ENCODE results near the gene USP3. TPM values are rescaled to one million over a fixed set of nuclear protein-coding genes. Genes with fewer than 3 reads are reported as not detected.

The USP3 gene
- total RNA-seq, 4 donors from 2014 or later = 56.1 to 93.0 (median 73.7) TPM

DNA sequence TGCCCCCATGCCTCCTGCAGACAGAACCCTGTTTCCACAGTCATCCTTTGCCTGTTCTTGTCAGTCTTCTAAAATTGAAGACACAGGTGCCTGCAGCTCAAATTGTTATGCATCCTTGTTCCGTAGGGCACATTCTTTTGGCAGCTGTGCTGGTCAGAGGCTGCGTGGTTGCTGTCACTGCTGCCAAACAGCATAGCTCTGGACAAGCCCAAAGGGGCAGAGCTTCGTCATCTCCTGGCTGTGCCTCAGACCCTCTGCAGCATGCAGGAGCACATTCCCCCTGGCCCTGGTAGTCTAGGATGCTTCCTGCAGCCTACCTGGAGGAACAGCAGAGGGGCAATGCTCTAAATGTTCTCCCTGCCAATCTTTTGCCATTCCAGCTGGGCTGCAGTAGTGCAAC lies 90.7 kb downstream of the USP3 start:
- H3K36me3 ChIP-seq = peaks cover 0 to 19% (median 6%) of the 10 kb centered on the region in 4 donors
- H3K9me3 ChIP-seq = no peaks in the 10 kb centered on the region
- no peaks in the 10 kb centered on the region for H3K27me3 ChIP-seq
- TF ChIP-seq POLR2A (IDR thresholded peaks at IDR 0.05) (no peak), POLR2AphosphoS5 (IDR thresholded peaks at IDR 0.05) (peak in 1 of 3 donors; percentile 9)
- H3K27ac ChIP-seq = peak overlapping the region; percentile 90 to 97 (median 94)
- no peak overlapping the region for H3K4me3 ChIP-seq
- intact Hi-C loops (cut with DNase I; ENCODE audit: low total_unique reads) = no loop called here
- in situ Hi-C loops (cut with MboI; ENCODE audit: low pct_ligation_motif_present in 1 of 4, low pct_unique_long_range_greater_than_20kb in 1 of 4, low sequenced_read_pairs in 3 of 4) = loop anchor here in 1 of 4 donors (10.0 to 25.0 kb wide), 2 partner anchors 130 to 308 kb away; partner anchors contain the start of gene APH1B
- 73% methylated on average over 3 of the region's 3 CpGs; no CpG with 5 or more reads in 1 of the 2 donors for WGBS, 2 donors (ENCODE audit: low coverage in 1 of 2)
- peaks cover 13 to 53% (median 47%) of the 10 kb centered on the region in 4 donors for H3K4me1 ChIP-seq
- no peak for DNase-seq

DNA sequence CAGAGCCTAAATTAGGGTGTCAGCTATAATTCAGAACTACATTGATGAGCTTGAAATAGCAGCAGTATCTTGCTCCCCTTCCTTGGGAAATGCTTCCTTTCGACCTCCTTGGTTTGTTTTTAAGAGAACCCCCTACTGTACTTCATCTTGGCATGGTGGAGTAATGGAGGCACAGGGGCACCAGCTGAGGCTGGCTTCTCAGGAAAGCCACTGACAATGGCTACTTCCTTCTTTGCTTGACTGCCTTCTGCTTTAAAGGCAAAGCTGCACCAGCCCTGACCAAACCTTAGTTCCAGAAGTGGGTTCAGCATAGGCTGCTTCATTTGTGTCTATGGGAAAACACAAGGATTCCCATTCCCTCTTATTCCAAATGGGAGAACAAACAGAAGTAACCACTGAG lies 91.3 kb downstream of the USP3 start:
- TF ChIP-seq POLR2AphosphoS5 (IDR thresholded peaks at IDR 0.05) (no peak), POLR2A (IDR thresholded peaks at IDR 0.05) (no peak), EP300 (IDR thresholded peaks at IDR 0.05; ENCODE audit: low read depth) (no peak)
- TF ChIP-seq, protein P1, sequence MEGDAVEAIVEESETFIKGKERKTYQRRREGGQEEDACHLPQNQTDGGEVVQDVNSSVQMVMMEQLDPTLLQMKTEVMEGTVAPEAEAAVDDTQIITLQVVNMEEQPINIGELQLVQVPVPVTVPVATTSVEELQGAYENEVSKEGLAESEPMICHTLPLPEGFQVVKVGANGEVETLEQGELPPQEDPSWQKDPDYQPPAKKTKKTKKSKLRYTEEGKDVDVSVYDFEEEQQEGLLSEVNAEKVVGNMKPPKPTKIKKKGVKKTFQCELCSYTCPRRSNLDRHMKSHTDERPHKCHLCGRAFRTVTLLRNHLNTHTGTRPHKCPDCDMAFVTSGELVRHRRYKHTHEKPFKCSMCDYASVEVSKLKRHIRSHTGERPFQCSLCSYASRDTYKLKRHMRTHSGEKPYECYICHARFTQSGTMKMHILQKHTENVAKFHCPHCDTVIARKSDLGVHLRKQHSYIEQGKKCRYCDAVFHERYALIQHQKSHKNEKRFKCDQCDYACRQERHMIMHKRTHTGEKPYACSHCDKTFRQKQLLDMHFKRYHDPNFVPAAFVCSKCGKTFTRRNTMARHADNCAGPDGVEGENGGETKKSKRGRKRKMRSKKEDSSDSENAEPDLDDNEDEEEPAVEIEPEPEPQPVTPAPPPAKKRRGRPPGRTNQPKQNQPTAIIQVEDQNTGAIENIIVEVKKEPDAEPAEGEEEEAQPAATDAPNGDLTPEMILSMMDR (IDR thresholded peaks at IDR 0.05) = no peak
- Histone ChIP-seq H3K27ac (peak overlapping the region; percentile 90 to 97 (median 94)), H3K27me3 (no peaks in the 10 kb centered on the region), H3K9me3 (no peaks in the 10 kb centered on the region), H3K4me1 (peaks cover 13 to 56% (median 52%) of the 10 kb centered on the region in 4 donors), H3K36me3 (peaks cover 0 to 13% (median 3%) of the 10 kb centered on the region in 4 donors), H3K4me3 (no peak overlapping the region)
- intact Hi-C loops (cut with DNase I; ENCODE audit: low total_unique reads) = no loop called here
- in situ Hi-C loops (cut with MboI; ENCODE audit: low pct_ligation_motif_present in 1 of 4, low pct_unique_long_range_greater_than_20kb in 1 of 4, low sequenced_read_pairs in 3 of 4) = loop anchor here in 1 of 4 donors (10.0 to 25.0 kb wide), 2 partner anchors 131 to 308 kb away; partner anchors contain the start of gene APH1B
- DNase-seq = no peak
- 75% methylated on average over 1 of the region's 1 CpG; no CpG with 5 or more reads in 1 of the 2 donors for WGBS, 2 donors (ENCODE audit: low coverage in 1 of 2)

DNA sequence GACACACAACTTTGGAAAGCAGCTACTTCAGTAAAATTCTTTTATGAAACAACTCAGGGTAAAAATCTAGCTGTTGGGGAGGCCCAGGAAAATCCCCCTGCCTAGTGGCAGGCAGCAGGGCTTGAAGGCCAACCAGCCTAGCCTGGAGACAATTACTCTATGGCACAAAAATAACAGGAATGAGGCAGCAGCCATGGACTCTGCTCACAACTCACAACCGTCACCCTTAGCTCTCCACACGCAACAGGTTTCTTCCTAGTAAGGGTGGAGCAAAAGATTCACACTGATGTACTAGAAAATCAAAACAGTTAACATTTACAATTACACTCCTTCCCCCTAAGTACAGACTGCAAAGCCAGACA lies 92.3 kb downstream of the USP3 start:
- Histone ChIP-seq H3K36me3 (peaks cover 0 to 4% (median 0%) of the 10 kb centered on the region in 4 donors), H3K27me3 (no peaks in the 10 kb centered on the region), H3K9me3 (no peaks in the 10 kb centered on the region), H3K27ac (peak overlapping the region; percentile 90 to 97 (median 94)), H3K4me3 (no peak overlapping the region), H3K4me1 (peaks cover 13 to 62% (median 54%) of the 10 kb centered on the region in 4 donors)
- WGBS, 2 donors (ENCODE audit: low coverage in 1 of 2) = 41% methylated on average over 2 of the region's 2 CpGs; no CpG with 5 or more reads in 1 of the 2 donors
- in situ Hi-C loops (cut with MboI; ENCODE audit: low pct_ligation_motif_present in 1 of 4, low pct_unique_long_range_greater_than_20kb in 1 of 4, low sequenced_read_pairs in 3 of 4) = loop anchor here in 1 of 4 donors (10.0 to 25.0 kb wide), 2 partner anchors 132 to 309 kb away; partner anchors contain the start of gene APH1B
- peak; percentile 3 for TF ChIP-seq POLR2A (IDR thresholded peaks at IDR 0.05)
- no peak for TF ChIP-seq EP300 (IDR thresholded peaks at IDR 0.05; ENCODE audit: low read depth)
- TF ChIP-seq, protein P1 (IDR thresholded peaks at IDR 0.05) = peak in 1 of 5 experiments; percentile 11
- peak in 1 of 3 donors; percentile 6 for TF ChIP-seq POLR2AphosphoS5 (IDR thresholded peaks at IDR 0.05)
- intact Hi-C loops (cut with DNase I; ENCODE audit: low total_unique reads) = no loop called here
- no peak for DNase-seq

DNA sequence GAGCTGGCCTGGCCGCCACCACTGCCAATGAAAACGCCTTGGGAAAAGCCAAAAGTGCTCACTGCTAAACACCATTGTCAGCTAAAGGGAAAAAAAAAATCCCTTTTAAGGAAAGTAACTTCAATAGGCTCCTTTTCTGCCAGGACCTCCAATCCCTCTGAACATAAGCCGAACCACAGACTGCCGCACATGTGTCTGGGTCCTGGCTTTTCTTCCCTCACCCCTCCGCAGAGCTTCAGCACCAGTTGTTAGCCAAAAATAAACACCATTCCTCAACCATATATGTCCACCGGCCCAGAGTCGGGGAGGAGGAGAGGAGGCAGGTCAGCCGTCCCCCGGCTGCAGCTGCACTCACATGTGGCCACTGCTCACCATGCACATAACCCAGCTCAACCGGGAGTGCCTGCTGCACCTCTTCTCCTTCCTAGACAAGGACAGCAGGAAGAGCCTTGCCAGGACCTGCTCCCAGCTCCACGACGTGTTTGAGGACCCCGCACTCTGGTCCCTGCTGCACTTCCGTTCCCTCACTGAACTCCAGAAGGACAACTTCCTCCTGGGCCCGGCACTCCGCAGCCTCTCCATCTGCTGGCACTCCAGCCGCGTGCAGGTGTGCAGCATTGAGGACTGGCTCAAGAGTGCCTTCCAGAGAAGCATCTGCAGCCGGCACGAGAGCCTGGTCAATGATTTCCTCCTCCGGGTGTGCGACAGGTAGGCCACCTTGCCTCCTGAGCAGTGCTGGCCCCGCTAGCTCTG lies 92.8 kb downstream of the USP3 start, which contains the start of gene FBXL22:
Gene FBXL22, plus strand, starts transcription at position 350 of the 753 bp plus-strand sequence. Its CDS starts 6 bp downstream, at position 356.
- peak; percentile 34 for DNase-seq
- H3K4me1 ChIP-seq = peaks cover 13 to 63% (median 59%) of the 10 kb centered on the region in 4 donors
- intact Hi-C loops (cut with DNase I; ENCODE audit: low total_unique reads) = no loop called here
- TF ChIP-seq EP300 (IDR thresholded peaks at IDR 0.05; ENCODE audit: low read depth) (no peak), POLR2A (IDR thresholded peaks at IDR 0.05) (peak; percentile 9), POLR2AphosphoS5 (IDR thresholded peaks at IDR 0.05) (peak in 2 of 3 donors; percentile 44 to 61)
- TF ChIP-seq, protein P1 (IDR thresholded peaks at IDR 0.05) = no peak
- no peaks in the 10 kb centered on the region for H3K27me3 ChIP-seq
- WGBS, 2 donors (ENCODE audit: low coverage in 1 of 2) = 40 to 52% methylated on average over 1 to 23 of the region's 23 CpGs
- in situ Hi-C loops (cut with MboI; ENCODE audit: low pct_ligation_motif_present in 1 of 4, low pct_unique_long_range_greater_than_20kb in 1 of 4, low sequenced_read_pairs in 3 of 4) = loop anchor here in 1 of 4 donors (10.0 to 25.0 kb wide), 2 partner anchors 132 to 310 kb away; partner anchors contain the start of gene APH1B
- H3K36me3 ChIP-seq = no peaks in the 10 kb centered on the region
- H3K27ac ChIP-seq = peak within 1 kb of the TSS; percentile 90 to 97 (median 94)
- no peaks in the 10 kb centered on the region for H3K9me3 ChIP-seq
- peak within 1 kb of the TSS in 3 of 4 donors; percentile 5 to 71 (median 7) for H3K4me3 ChIP-seq

Measured in transverse colon (tissue), 4 donors.